Fibroblast of gingiva (primary cell): ENCODE data around the gene PLXNA2.

Experiments used
- DNase-seq: peaks from one replicate; pipeline ENCODE4 v3.0.0-alpha.2; 2011; ENCODE audit warnings: low read depth

Gene PLXNA2

DNA sequence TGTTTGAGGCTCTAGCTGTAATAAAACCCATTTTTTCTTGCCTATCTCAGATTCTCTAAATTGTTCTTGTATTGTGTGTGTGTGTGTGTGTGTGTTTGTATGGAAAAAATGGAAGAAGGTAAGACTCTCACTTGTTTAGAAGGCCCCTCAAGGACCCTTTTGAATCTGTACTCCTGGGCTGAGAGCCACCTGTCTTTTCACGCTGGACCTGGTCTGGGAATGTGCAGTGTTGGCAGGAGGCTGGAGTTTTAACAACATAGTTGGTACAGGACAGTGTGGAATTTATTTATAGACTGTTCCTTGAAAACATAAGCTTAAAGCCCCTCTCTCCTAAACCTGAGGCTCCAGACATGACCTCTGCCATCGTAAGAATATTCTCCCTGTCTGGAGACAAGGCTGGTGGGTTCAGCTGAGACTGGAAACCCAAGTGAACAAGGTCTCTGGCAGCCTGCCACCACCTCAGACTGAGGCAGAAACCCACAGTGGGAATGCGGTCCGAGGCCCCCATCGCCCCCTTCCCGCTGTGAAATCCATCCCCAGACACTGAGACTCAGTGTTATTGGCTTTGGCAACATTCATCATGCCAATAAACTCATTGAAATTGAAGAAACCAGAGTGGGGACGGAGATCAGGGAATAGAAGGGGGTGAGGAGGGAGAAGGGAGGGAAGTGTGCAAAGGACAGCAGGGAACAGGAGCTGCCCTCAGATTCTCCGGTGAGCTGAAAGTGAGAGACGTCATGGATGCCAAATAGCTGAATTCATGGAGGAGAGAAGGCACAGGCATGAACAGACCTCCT, 24.6 kb upstream of the PLXNA2 start:
- no peak for DNase-seq

DNA sequence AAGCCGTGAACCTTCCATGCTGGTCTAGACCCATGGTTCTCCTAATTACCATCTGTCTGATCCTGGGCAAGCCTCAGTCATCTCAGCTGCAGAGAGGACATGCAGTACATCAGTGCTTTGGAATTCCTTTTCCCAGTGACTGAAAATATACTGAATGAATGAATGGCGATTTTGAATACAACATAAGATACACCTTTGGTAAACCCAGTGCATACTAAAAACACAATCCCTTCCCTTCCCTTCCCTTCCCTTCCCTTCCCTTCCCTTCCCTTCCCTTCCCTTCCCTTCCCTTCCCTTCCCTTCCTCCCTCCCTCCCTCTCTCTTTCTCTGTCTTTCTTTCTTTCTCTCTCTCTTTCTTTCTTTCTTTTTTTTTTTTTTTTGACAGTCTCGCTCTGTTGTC, 21.3 kb upstream of the PLXNA2 start:
- no peak for DNase-seq

GRCh38 chr1:208265122-208265469, 20.9 kb upstream of the PLXNA2 start:
- DNase-seq: no peak

- peak; percentile 77 for DNase-seq
Observed at GRCh38 chr1:208264469-208265121, 20.4 kb upstream of the PLXNA2 start.

GRCh38 chr1:208261874-208262273, 17.7 kb upstream of the PLXNA2 start:
- no peak for DNase-seq

DNA sequence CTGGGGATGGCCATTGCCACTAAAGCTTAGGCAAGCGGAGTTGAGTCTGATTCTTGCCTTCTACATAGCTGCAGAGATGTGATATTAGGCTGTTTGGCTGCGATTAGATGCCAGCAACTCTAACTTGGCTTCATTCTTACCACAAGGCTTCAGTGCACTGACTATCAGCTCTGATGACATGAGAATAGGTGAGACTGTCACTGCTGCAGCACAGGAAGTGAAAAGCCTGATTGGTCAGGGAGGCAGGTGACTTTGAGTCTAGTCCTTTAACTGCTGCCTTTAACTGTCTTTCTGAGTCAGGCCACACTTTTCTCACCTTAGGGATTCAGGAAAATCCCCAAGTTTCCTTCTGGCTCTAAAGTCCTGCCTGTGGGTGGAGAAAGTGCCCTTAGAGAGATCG, 14.1 kb upstream of the PLXNA2 start:
- no peak for DNase-seq

GRCh38 chr1:208257351-208257750, 13.2 kb upstream of the PLXNA2 start:
- DNase-seq: no peak

- DNase-seq: peak; percentile 69
Observed at GRCh38 chr1:208256556-208256955, 12.4 kb upstream of the PLXNA2 start.

- no peak for DNase-seq
Observed at GRCh38 chr1:208256091-208256490, 11.9 kb upstream of the PLXNA2 start.

DNA sequence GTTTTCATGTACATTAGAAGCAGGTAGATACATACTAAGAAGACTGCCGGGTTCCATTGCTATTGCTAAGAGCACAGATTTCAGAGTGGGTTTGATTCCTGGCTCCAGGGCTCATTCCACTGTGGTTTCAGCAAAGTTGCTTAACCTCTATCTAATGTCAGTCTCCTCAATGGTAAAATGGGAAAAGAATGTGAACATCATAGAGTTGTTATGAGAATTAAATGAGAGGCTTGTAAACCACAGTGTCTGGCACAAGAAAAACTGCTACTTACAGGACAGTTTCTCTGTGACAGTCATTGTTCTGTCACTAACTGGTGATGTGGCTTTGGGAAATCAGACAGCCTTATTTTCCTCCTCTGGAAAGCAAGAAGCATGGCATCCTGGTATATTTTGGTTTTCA, 10.7 kb upstream of the PLXNA2 start:
- DNase-seq: peak; percentile 72

DNA sequence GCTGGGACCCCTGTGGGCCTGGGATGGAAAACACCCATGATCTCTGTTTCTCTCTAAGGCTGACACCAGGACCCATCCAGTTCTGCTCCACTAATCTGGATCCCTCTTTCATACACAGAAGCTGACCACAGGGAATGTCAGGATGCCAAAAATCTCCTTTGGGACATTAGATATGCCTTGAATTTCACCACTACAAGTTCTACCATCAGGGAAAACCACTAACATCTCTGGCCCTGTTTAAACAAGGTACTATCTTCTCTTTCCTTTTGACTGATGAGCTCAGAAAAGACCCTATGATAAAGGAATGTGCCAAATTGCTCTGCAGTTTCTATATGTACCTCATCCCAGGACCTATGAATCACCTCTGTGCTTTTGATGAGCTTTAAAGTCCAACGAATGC, 10.2 kb upstream of the PLXNA2 start:
- DNase-seq: peak; percentile 71

- DNase-seq: no peak
Observed at GRCh38 chr1:208252836-208253576, 8.8 kb upstream of the PLXNA2 start.

DNA sequence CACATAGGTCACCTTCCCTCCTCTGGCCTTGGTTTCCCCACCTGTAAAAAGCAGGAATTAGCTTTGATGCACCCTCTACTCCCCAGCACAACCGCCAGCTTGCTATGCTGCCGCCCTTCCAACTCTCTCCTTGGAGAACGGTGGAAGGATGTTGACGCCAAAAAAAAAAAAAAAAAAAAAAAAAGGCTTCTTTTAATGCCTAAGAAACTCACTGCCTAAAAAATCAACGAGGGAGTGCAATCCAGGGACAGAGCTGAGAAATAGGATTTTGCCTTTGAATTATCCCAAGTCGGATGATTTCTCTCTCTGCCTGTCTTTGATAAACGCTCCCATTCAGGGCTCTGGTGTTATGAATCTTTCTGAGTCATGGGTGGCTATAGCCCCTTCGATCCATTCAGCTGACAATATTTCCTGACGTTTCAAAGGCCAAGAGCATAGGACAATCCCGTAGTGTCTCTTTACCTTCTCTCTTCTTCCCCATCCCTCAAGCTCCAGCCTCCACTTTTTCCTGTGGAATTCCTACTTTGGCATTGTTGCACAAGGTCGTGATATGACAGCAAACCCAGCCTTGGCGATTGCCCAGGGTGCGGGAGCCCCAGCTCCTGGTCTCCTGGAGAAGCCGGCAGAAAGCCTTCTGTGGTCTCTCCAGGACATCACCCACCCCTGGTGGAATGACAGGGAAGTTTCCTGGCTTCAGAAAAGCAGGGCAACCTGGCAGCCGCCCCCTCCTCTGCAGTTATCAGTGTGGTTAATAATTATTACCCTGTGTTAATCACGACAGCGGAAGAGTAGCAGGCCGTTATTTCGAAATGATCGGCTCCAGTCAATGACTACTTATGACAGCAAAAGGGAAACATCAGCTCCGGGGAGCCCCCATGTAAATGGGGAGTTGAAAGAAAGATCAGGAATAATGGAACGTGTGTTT, 8.0 kb upstream of the PLXNA2 start:
- DNase-seq: no peak

DNA sequence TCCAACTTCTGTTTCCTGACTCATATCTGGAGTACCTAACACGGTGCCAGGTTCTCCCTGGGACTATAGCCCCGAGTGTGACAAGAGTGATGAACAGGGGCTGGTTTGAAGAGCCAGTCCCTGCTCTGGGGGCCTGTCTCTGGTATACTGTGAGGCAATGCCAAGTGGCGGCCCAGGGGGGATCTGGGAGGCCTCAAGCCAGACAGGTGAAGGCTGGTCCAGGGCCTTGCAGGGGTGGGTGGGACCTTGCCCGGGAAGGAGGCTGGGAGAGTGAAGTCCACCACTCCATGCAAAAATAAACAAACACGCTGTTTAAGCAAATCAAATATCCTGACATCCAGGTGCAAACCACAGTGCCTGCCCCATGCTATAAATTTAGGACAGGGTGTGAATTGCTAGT, 6.8 kb upstream of the PLXNA2 start:
- DNase-seq: no peak

GRCh38 chr1:208250613-208251012, 6.4 kb upstream of the PLXNA2 start:
- no peak for DNase-seq

DNA sequence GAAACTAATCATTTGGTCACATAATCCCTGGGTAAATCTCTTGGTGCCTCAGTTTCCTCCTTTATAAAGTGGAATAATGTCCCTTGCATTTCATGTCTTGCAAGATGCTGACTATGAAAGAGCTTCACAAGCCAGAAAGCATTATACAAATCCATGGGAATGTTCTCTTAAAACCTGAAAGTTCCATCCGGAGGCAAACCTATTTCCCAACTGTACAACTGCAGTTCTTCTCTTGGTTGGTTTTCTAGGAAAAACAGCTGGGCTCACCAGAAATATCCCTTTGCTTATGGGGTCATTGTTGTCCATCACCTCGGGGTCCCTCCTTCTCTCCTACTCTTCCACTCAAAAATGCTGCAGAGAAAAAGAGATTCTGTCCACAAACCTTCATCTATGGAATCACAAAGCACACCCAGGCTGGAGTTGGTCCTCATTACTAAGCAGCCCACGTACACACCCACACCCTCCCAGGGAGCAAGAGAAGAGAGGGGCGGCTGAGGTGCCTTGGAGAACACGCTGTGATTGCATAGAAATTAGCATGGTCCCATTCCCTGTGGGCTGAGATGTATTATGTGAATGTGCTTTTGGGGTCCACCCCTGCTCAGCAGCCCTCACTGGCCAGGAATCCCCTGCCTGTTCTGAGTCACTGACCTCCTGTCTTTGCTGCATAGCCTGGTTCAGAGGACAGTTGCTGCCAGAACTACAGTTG, 5.0 kb upstream of the PLXNA2 start:
- DNase-seq: no peak

- DNase-seq: no peak
Observed at GRCh38 chr1:208248307-208248801, 4.2 kb upstream of the PLXNA2 start.

DNA sequence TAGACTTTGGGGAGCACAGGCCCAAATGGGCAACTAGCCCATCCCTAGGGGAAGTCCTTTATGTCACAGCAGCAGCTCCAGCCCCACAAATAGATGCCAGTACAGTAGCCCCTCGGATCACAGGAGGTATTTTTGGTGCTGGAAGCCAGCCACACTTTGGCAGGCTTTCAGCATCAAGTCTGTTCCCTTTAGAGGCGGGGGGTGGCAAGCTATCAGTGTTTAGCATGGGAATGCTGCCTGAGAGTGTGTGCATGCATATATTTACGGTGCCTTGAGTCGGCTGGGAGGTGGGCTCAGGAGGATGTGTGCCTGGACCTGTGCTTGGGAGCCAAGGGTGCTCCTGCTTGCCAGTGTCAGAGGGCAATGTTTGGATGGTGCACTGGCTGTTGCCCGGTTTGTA, 3.5 kb upstream of the PLXNA2 start:
- DNase-seq: no peak

GRCh38 chr1:208245185-208245705, 1.1 kb upstream of the PLXNA2 start:
- peak; percentile 86 for DNase-seq

- DNase-seq: no peak
Observed at GRCh38 chr1:208243527-208243966, 637 bp downstream of the PLXNA2 start.
